Measurements from ENCODE around the gene TAS1R1. TPM values are rescaled to one million over a fixed set of nuclear protein-coding genes. Genes with fewer than 3 reads are reported as not detected.

Gene TAS1R1
- total RNA-seq, 1 donor from 2014 or later, result not detected

DNA sequence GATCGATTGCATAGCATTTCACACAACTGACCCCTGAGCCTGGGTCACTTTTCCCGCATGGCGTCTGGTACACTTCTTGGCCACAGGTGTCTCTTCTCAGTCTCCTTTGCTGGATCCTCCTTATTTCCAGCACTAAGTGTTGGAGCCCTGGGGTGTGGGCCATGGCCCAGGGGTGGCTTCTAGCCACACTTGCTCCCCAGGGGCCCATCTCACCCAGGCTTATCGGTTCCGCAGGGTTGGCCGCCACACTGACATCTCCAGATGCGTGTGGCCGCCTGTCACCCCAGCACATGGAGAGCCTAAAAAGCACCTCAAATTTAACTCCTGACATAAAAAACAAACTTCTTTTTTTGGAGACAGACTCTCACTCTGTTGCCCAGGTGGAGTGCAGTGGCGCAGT is 71.9 kb downstream of the TAS1R1 start:
- no peak for FAIRE-seq
- no peak for DNase-seq (ENCODE audit: low spot score in 2 of 2)

DNA sequence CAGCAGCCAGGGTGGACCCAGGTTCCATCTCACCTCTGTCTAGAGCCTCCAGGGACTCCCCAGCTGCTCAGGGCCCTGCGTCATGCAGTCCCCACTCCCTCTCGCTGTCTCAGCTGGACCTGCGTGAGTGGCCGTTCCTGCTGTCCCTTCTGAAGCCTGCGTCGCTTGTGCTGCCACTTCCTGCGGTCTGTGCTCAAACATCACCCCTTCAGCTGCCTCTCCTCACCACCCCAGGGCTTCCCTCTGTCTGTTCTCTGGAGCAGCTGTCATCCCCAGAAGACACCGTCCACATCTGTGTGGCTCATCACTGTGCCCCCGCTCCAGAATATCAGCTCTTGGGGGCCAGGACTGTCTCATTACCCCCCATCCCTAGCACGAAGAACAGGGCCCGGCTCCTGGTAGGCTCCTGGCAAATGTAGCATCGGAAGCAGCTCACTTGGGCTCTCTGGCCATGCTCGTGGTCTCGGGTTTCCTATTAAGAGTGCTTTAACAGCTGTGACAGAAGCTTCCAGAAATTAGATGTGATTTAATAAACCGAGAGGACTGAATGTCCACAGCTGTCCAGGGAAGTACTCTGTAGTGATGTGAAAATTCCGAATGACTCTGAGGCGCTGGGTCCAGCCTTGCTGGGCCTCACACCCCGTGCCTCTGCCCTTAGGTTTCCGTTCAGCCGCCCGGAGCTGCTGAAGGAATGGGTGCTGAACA is 72.9 kb downstream of the TAS1R1 start:
- FAIRE-seq (no peak), DNase-seq (ENCODE audit: low spot score in 2 of 2) (no peak)

DNA sequence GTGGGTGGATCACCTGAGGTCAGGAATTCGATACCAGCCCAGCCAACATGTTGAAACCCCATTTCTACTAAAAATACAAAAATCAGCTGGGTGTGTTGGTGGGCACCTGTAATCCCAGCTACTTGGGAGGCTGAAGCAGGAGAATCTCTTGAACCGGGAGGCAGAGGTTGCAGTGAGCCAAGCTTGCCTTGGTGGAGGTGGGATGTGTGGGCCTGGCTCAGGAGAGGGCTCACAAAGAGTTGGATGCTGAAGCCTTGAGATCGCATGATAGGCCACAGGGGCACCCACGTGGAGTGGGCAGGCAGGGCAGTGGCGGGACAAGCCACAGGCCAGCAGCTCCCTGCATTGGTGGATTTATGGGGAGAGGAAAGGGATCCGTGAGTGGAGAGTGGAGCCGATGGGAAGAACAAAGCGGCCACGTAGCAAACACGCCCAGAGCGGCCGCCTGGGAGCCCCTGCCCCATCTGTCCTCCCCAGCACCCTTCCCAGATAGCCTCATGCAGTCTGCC is 73.9 kb downstream of the TAS1R1 start:
- DNase-seq (ENCODE audit: low spot score in 2 of 2) (no peak), FAIRE-seq (no peak)

Small RNAs within 50 kb of the gene (small RNA-seq; reads per million reads assigned to genes)
- not detected for gene RNU6-731P

Other genes starting within 250 kb of the TAS1R1 start
- 40.8 TPM for gene ACOT7, start 161.5 kb upstream of the TAS1R1 start, total RNA-seq
- gene HES2, start 135.4 kb upstream of the TAS1R1 start, total RNA-seq, result not detected
- gene ESPN, start 130.5 kb upstream of the TAS1R1 start, total RNA-seq, result not detected
- gene TNFRSF25, start 89.1 kb upstream of the TAS1R1 start, total RNA-seq, result 9.0 TPM
- gene PLEKHG5, start 63.6 kb upstream of the TAS1R1 start, total RNA-seq, result 24.9 TPM
- 35.9 TPM for gene NOL9, start 794 bp upstream of the TAS1R1 start, total RNA-seq
- 11.4 TPM for gene ZBTB48, start 24.7 kb downstream of the TAS1R1 start, total RNA-seq
- gene KLHL21, start 47.6 kb downstream of the TAS1R1 start, total RNA-seq, result 8.2 TPM
- 14.3 TPM for gene PHF13, start 58.4 kb downstream of the TAS1R1 start, total RNA-seq
- gene THAP3, start 69.6 kb downstream of the TAS1R1 start, total RNA-seq, result 22.8 TPM
- gene DNAJC11, start 146.5 kb downstream of the TAS1R1 start, total RNA-seq, result 24.5 TPM
- gene CAMTA1, start 230.1 kb downstream of the TAS1R1 start, total RNA-seq, result 127 TPM